ENCODE results near the gene BABAM2.

Gene BABAM2

DNA sequence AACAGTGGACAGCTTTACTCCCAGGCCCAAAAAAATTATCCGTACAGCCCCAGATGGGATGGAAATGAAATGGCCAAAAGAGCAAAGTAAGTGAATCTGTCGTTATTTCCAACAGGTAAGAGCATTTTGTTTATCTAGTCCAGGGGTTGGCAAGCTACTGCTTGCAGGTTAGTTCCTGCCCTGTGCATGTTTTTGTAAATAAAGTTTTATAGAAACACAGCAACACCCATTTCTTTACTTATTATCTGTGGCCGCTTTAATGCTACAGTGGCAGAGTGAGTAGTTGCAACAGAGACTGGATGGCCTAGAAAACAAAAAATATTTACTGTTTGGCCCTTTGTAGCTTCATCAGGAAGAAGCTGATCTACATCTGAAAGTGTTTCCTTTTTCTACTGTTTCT is 407.9 kb downstream of the BABAM2 start:
- Histone ChIP-seq H3K4me3 (ENCODE audit: control insufficient read depth in 1 of 7, extremely low read depth in 1 of 7, insufficient read depth in 4 of 7, low read depth in 2 of 7, low read length in 6 of 7) (no peak overlapping the region), H3K27me3 (replicated peaks in 2 of 5; ENCODE audit: control insufficient read depth in 4 of 5, insufficient read depth in 5 of 5, low read length in 4 of 5) (no peaks in the 10 kb centered on the region), H3K9me3 (ENCODE audit: control extremely low read depth in 1 of 5, control insufficient read depth in 4 of 5, insufficient read depth in 2 of 5, low read depth in 1 of 5, low read length in 4 of 5) (no peaks in the 10 kb centered on the region), H3K27ac (ENCODE audit: insufficient read depth in 1 of 2, low read depth in 1 of 2, low read length in 2 of 2, poor library complexity in 1 of 2, severe bottlenecking in 2 of 2) (no peak overlapping the region), H3K36me3 (ENCODE audit: control insufficient read depth in 4 of 4, insufficient read depth in 4 of 4, low read length in 3 of 4) (peaks cover 0 to 13% (median 7%) of the 10 kb centered on the region in 4 experiments), H3K4me1 (ENCODE audit: control extremely low read depth in 1 of 4, control insufficient read depth in 4 of 4, insufficient read depth in 4 of 4, low read length in 3 of 4) (peaks cover 0 to 2% (median 0%) of the 10 kb centered on the region in 4 experiments)
- DNase-seq, result no peak
- CTCF ChIA-PET, result interaction anchor here (1.0 to 1.1 kb wide), 2 partner anchors 11 to 84 kb away, joined by 3 to 4 read pairs; no protein-coding TSS in a partner anchor
- POLR2A ChIA-PET, result no interaction called here
- 83% methylated on average over 1 of the region's 3 CpGs for WGBS (ENCODE audit: insufficient coverage)

DNA sequence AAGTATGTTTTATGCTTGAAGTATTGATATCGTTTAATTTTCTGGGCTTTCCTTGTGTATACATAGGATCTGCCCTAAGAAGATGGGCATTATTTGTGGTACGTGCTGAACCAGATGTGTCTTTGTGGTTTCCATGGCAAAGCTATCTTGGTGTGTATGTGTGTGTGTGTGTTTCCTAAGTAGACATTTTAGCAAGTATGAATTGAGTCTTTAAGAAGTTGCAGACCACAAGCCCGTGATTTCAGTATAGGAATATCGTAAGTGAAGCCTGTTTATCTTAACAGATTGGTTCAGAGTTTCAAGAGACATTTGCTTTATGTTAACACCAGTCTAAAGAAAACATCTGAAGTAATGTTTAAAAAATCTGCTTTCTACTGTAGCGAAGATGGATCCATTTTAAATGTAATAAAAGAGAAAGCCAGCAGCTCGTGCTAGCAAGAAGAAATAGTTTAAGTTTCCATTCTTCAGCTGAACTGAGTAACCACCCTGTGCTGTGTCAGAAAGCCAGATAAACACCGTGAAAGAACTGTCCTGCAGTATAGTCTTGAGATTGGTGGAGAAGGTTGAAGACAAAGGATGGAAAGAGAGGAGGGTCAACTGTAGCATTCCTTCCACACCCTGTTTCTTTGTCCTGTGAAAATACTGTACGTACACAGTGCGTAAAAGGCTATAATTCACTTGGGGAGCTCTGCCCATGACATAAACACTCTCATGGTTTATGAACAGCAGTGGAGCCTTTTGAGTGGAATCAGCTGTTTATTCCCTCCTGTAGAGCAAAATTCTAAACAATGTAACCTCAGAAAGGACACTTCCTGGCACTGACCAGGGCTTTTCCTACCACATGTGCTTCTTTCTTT is 410.2 kb downstream of the BABAM2 start:
- H3K9me3 ChIP-seq (ENCODE audit: control extremely low read depth in 1 of 5, control insufficient read depth in 4 of 5, insufficient read depth in 2 of 5, low read depth in 1 of 5, low read length in 4 of 5), result peaks cover 0 to 11% (median 5%) of the 10 kb centered on the region in 5 experiments
- peaks cover 0 to 20% (median 10%) of the 10 kb centered on the region in 4 experiments for H3K36me3 ChIP-seq (ENCODE audit: control insufficient read depth in 4 of 4, insufficient read depth in 4 of 4, low read length in 3 of 4)
- POLR2A ChIA-PET, result no interaction called here
- CTCF ChIA-PET, result interaction anchor here (1.0 to 1.6 kb wide), 2 partner anchors 48 to 78 kb away, joined by 3 to 5 read pairs; no protein-coding TSS in a partner anchor
- DNase-seq, result peak in 2 of 3 donors; percentile 44 to 56
- H3K27ac ChIP-seq (ENCODE audit: insufficient read depth in 1 of 2, low read depth in 1 of 2, low read length in 2 of 2, poor library complexity in 1 of 2, severe bottlenecking in 2 of 2), result no peak overlapping the region
- no peaks in the 10 kb centered on the region for H3K27me3 ChIP-seq (replicated peaks in 2 of 5; ENCODE audit: control insufficient read depth in 4 of 5, insufficient read depth in 5 of 5, low read length in 4 of 5)
- H3K4me3 ChIP-seq (ENCODE audit: control insufficient read depth in 1 of 7, extremely low read depth in 1 of 7, insufficient read depth in 4 of 7, low read depth in 2 of 7, low read length in 6 of 7), result no peak overlapping the region
- H3K4me1 ChIP-seq (ENCODE audit: control extremely low read depth in 1 of 4, control insufficient read depth in 4 of 4, insufficient read depth in 4 of 4, low read length in 3 of 4), result peaks cover 0 to 2% (median 0%) of the 10 kb centered on the region in 4 experiments
- 98% methylated on average over 6 of the region's 9 CpGs for WGBS (ENCODE audit: insufficient coverage)

DNA sequence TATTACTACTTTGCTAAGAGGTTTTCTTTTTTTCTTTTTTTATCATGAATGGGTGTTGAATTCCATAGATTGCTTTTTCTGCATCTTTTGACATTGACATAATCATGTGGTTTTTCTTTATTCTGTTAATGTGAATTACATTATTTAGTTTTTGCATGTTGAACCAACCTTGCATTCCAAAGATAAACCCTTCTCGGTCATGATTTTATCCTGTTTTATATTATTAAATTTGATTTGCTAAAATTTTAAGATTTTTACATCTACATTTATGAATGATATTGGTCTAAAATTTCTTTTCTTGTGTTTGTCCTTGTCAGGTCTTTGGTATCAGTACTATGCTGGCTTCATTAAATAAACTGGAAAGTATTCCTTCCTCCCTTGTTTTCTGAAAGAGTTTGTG is 414.7 kb downstream of the BABAM2 start:
- no CpG with 5 or more reads among the region's 1 CpG for WGBS (ENCODE audit: insufficient coverage)
- H3K27me3 ChIP-seq (replicated peaks in 2 of 5; ENCODE audit: control insufficient read depth in 4 of 5, insufficient read depth in 5 of 5, low read length in 4 of 5), result no peaks in the 10 kb centered on the region
- H3K4me3 ChIP-seq (ENCODE audit: control insufficient read depth in 1 of 7, extremely low read depth in 1 of 7, insufficient read depth in 4 of 7, low read depth in 2 of 7, low read length in 6 of 7), result no peak overlapping the region
- peaks cover 0 to 2% (median 0%) of the 10 kb centered on the region in 4 experiments for H3K4me1 ChIP-seq (ENCODE audit: control extremely low read depth in 1 of 4, control insufficient read depth in 4 of 4, insufficient read depth in 4 of 4, low read length in 3 of 4)
- H3K9me3 ChIP-seq (ENCODE audit: control extremely low read depth in 1 of 5, control insufficient read depth in 4 of 5, insufficient read depth in 2 of 5, low read depth in 1 of 5, low read length in 4 of 5), result peaks cover 0 to 16% (median 5%) of the 10 kb centered on the region in 5 experiments
- H3K36me3 ChIP-seq (ENCODE audit: control insufficient read depth in 4 of 4, insufficient read depth in 4 of 4, low read length in 3 of 4), result peaks cover 3 to 36% (median 9%) of the 10 kb centered on the region in 4 experiments
- POLR2A ChIA-PET, result no interaction called here
- H3K27ac ChIP-seq (ENCODE audit: insufficient read depth in 1 of 2, low read depth in 1 of 2, low read length in 2 of 2, poor library complexity in 1 of 2, severe bottlenecking in 2 of 2), result no peak overlapping the region
- peak in 2 of 3 donors; percentile 16 to 22 for DNase-seq
- CTCF ChIA-PET, result no interaction called here

DNA sequence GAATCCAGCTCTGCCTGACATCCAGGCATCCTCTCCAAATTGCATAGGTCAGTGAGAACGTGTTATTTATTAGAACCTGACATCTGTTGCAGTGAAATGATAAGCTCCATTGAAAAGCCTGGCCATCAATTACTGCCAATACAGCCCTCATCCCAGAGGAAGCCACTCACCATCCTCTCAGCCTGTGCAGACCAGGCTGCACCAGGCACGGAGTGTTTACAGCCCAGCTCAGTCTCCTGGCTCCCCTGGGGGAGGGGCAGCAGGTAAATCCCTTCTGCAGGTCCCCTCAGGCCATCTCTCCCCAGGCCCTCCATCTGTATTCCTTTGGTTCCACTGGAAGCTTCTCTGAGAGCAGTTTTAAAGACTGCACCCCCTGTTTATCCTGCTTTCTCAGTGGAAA is 419.6 kb downstream of the BABAM2 start:
- H3K4me3 ChIP-seq (ENCODE audit: control insufficient read depth in 1 of 7, extremely low read depth in 1 of 7, insufficient read depth in 4 of 7, low read depth in 2 of 7, low read length in 6 of 7), result no peak overlapping the region
- H3K4me1 ChIP-seq (ENCODE audit: control extremely low read depth in 1 of 4, control insufficient read depth in 4 of 4, insufficient read depth in 4 of 4, low read length in 3 of 4), result no peaks in the 10 kb centered on the region
- DNase-seq, result no peak
- no peak overlapping the region for H3K27ac ChIP-seq (ENCODE audit: insufficient read depth in 1 of 2, low read depth in 1 of 2, low read length in 2 of 2, poor library complexity in 1 of 2, severe bottlenecking in 2 of 2)
- H3K27me3 ChIP-seq (replicated peaks in 2 of 5; ENCODE audit: control insufficient read depth in 4 of 5, insufficient read depth in 5 of 5, low read length in 4 of 5), result no peaks in the 10 kb centered on the region
- WGBS (ENCODE audit: insufficient coverage), result 100% methylated on average over 2 of the region's 2 CpGs
- ChIA-PET CTCF (interaction anchor here (1.0 to 1.2 kb wide), 2 partner anchors 12 to 16 kb away, joined by 4 read pairs; no protein-coding TSS in a partner anchor), POLR2A (no interaction called here)
- peaks cover 0 to 18% (median 6%) of the 10 kb centered on the region in 4 experiments for H3K36me3 ChIP-seq (ENCODE audit: control insufficient read depth in 4 of 4, insufficient read depth in 4 of 4, low read length in 3 of 4)
- peaks cover 0 to 9% (median 4%) of the 10 kb centered on the region in 5 experiments for H3K9me3 ChIP-seq (ENCODE audit: control extremely low read depth in 1 of 5, control insufficient read depth in 4 of 5, insufficient read depth in 2 of 5, low read depth in 1 of 5, low read length in 4 of 5)

DNA sequence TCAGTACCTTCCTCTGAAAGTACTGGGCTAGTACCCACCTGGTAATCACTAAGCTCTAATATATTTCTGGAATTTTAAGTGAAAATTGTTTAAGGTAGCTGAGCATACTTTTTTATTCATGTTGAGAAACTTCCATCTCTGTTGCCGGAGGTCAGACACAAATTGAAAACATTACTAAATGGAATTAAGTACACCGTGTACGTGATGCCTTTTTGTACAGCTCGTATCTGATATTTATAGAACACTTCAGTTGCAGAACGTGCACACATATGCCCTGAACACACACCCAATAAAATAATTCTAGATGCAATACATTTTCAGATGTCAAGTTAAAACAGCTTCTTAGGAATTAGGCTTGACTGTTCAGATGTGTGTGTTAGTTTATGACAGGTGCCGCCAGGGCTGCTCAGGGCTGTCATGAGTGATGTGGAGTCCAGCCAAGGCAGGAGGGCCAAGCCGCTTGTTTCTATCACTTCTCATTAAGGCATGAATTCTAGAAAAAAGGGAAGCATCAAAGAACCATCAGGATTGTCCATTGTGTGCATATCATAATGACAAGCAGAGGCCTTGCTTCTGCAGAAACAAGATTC is 421.2 kb downstream of the BABAM2 start:
- Histone ChIP-seq H3K27ac (ENCODE audit: insufficient read depth in 1 of 2, low read depth in 1 of 2, low read length in 2 of 2, poor library complexity in 1 of 2, severe bottlenecking in 2 of 2) (no peak overlapping the region), H3K4me1 (ENCODE audit: control extremely low read depth in 1 of 4, control insufficient read depth in 4 of 4, insufficient read depth in 4 of 4, low read length in 3 of 4) (no peaks in the 10 kb centered on the region), H3K9me3 (ENCODE audit: control extremely low read depth in 1 of 5, control insufficient read depth in 4 of 5, insufficient read depth in 2 of 5, low read depth in 1 of 5, low read length in 4 of 5) (peaks cover 0 to 3% (median 0%) of the 10 kb centered on the region in 5 experiments), H3K27me3 (replicated peaks in 2 of 5; ENCODE audit: control insufficient read depth in 4 of 5, insufficient read depth in 5 of 5, low read length in 4 of 5) (no peaks in the 10 kb centered on the region), H3K4me3 (ENCODE audit: control insufficient read depth in 1 of 7, extremely low read depth in 1 of 7, insufficient read depth in 4 of 7, low read depth in 2 of 7, low read length in 6 of 7) (no peak overlapping the region), H3K36me3 (ENCODE audit: control insufficient read depth in 4 of 4, insufficient read depth in 4 of 4, low read length in 3 of 4) (peaks cover 0 to 18% (median 6%) of the 10 kb centered on the region in 4 experiments)
- POLR2A ChIA-PET, result no interaction called here
- CTCF ChIA-PET, result interaction anchor here (0.7 kb wide), 1 partner anchor 66 kb away, joined by 3 read pairs; no protein-coding TSS in a partner anchor
- no peak for DNase-seq
- WGBS (ENCODE audit: insufficient coverage), result 95% methylated on average over 5 of the region's 7 CpGs

DNA sequence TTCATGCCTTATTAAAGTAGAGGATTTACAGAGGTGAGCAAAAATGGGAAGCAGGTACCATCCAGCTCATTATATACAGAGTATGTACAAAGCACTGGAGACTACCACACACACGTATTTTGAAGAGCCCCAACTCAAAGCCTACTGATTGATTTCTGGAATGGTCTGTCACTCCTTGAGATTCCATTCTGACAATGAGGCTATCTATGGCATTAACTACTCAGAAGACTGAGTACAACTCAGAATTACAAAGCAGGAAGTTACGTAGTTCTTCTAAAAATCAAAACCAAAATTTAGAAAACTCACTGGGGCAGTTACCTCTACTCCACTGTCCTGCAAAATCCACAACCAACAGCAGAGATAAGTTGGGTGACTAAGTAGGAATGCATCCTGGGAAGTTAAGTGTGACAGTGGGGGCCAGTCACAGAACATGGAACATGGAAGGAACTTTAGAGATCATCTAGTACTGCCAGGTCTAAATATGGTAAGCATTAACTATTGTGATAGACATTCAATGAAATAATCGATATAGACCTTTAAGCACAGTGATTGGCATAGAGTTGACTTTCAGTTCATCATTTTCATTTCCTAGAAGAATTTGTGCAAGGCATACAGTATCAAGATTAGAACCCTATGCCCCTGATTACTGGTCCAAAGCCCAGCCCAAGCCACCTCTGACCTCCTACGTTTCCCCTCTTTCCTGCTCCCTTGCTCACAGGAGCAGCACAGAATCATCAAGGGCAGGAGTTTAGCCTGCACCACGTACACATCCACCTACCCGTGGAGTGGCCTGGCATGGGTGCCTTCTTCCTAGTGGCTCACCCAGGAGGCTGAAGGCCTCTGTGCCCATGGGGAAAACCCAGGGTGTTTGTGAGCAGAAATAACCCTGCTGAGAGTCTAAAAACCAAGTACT is 422.0 kb downstream of the BABAM2 start:
- H3K4me1 ChIP-seq (ENCODE audit: control extremely low read depth in 1 of 4, control insufficient read depth in 4 of 4, insufficient read depth in 4 of 4, low read length in 3 of 4), result no peaks in the 10 kb centered on the region
- H3K4me3 ChIP-seq (ENCODE audit: control insufficient read depth in 1 of 7, extremely low read depth in 1 of 7, insufficient read depth in 4 of 7, low read depth in 2 of 7, low read length in 6 of 7), result no peak overlapping the region
- H3K9me3 ChIP-seq (ENCODE audit: control extremely low read depth in 1 of 5, control insufficient read depth in 4 of 5, insufficient read depth in 2 of 5, low read depth in 1 of 5, low read length in 4 of 5), result peaks cover 0 to 3% (median 0%) of the 10 kb centered on the region in 5 experiments
- CTCF ChIA-PET, result interaction anchor here (0.6 kb wide), 1 partner anchor 555 kb away, joined by 3 read pairs; no protein-coding TSS in a partner anchor
- peaks cover 0 to 18% (median 6%) of the 10 kb centered on the region in 4 experiments for H3K36me3 ChIP-seq (ENCODE audit: control insufficient read depth in 4 of 4, insufficient read depth in 4 of 4, low read length in 3 of 4)
- POLR2A ChIA-PET, result no interaction called here
- 100% methylated on average over 4 of the region's 6 CpGs for WGBS (ENCODE audit: insufficient coverage)
- H3K27me3 ChIP-seq (replicated peaks in 2 of 5; ENCODE audit: control insufficient read depth in 4 of 5, insufficient read depth in 5 of 5, low read length in 4 of 5), result no peaks in the 10 kb centered on the region
- DNase-seq, result no peak
- no peak overlapping the region for H3K27ac ChIP-seq (ENCODE audit: insufficient read depth in 1 of 2, low read depth in 1 of 2, low read length in 2 of 2, poor library complexity in 1 of 2, severe bottlenecking in 2 of 2)

Measured in common myeloid progenitor, CD34-positive (primary cell).